ENCODE measurements around the gene FAM72A.
"Not testable (repeated sequence)": the region's sequence is repeated elsewhere in the genome, so short reads cannot be mapped to it uniquely, and the experiment has no call there.

FAM72A gene

GRCh38 chr1:206225386-206225785, 22.7 kb upstream of the FAM72A start:
- not testable (repeated sequence) for H2BK15ac ChIP-seq (ENCODE audit: low read depth, poor library complexity, severe bottlenecking); H3K4ac ChIP-seq (ENCODE audit: low read depth in 1 of 2, low read length in 2 of 2); H3K9me3 ChIP-seq (ENCODE audit: control insufficient read depth, low read length); H2AK5ac ChIP-seq (ENCODE audit: low read length, severe bottlenecking); H4K8ac ChIP-seq (ENCODE audit: low read length); DNase-seq; H3K4me1 ChIP-seq (ENCODE audit: control insufficient read depth, insufficient read depth, low read depth, low read length); H3K14ac ChIP-seq (ENCODE audit: low read length in 2 of 2); H3K4me2 ChIP-seq (ENCODE audit: low read length, poor library complexity, severe bottlenecking); H3K23ac ChIP-seq (ENCODE audit: low read length in 2 of 2); H3K27me3 ChIP-seq (ENCODE audit: control insufficient read depth in 1 of 2, insufficient read depth in 1 of 2, low read length in 2 of 2); H4K91ac ChIP-seq (ENCODE audit: low read length); H3K36me3 ChIP-seq (ENCODE audit: control insufficient read depth in 1 of 2, insufficient read depth in 2 of 2, low read depth in 1 of 2, low read length in 2 of 2); H2BK120ac ChIP-seq (ENCODE audit: low read depth, low read length); H3K4me3 ChIP-seq (ENCODE audit: insufficient read depth in 1 of 2, low read depth in 1 of 2, low read length in 2 of 2); H2BK5ac ChIP-seq (ENCODE audit: low read depth, low read length, poor library complexity, severe bottlenecking); H3K9ac ChIP-seq (ENCODE audit: low read length); H3K18ac ChIP-seq (ENCODE audit: low read depth in 1 of 2, low read length in 2 of 2); H3K79me1 ChIP-seq (replicated peaks; ENCODE audit: low read length, poor library complexity, severe bottlenecking); H3K27ac ChIP-seq (ENCODE audit: low read length, poor library complexity, severe bottlenecking); H2BK12ac ChIP-seq (ENCODE audit: low read length in 2 of 2); H2AFZ ChIP-seq (ENCODE audit: low read depth, low read length)
- 100% methylated on average over 1 of the region's 4 CpGs for WGBS

GRCh38 chr1:206224190-206224776, 21.6 kb upstream of the FAM72A start:
- H3K27me3 ChIP-seq (ENCODE audit: control insufficient read depth in 1 of 2, insufficient read depth in 1 of 2, low read length in 2 of 2); H2BK5ac ChIP-seq (ENCODE audit: low read depth, low read length, poor library complexity, severe bottlenecking); H3K23ac ChIP-seq (ENCODE audit: low read length in 2 of 2); H3K36me3 ChIP-seq (ENCODE audit: control insufficient read depth in 1 of 2, insufficient read depth in 2 of 2, low read depth in 1 of 2, low read length in 2 of 2); H4K8ac ChIP-seq (ENCODE audit: low read length); H2BK12ac ChIP-seq (ENCODE audit: low read length in 2 of 2); H3K18ac ChIP-seq (ENCODE audit: low read depth in 1 of 2, low read length in 2 of 2); H3K9ac ChIP-seq (ENCODE audit: low read length); H3K4me2 ChIP-seq (ENCODE audit: low read length, poor library complexity, severe bottlenecking); H2AK5ac ChIP-seq (ENCODE audit: low read length, severe bottlenecking); H2AFZ ChIP-seq (ENCODE audit: low read depth, low read length); H3K4ac ChIP-seq (ENCODE audit: low read depth in 1 of 2, low read length in 2 of 2); H3K14ac ChIP-seq (ENCODE audit: low read length in 2 of 2); H3K4me3 ChIP-seq (ENCODE audit: insufficient read depth in 1 of 2, low read depth in 1 of 2, low read length in 2 of 2); H3K9me3 ChIP-seq (ENCODE audit: control insufficient read depth, low read length); H4K91ac ChIP-seq (ENCODE audit: low read length); H3K27ac ChIP-seq (ENCODE audit: low read length, poor library complexity, severe bottlenecking); H2BK15ac ChIP-seq (ENCODE audit: low read depth, poor library complexity, severe bottlenecking); H3K4me1 ChIP-seq (ENCODE audit: control insufficient read depth, insufficient read depth, low read depth, low read length); H3K79me1 ChIP-seq (replicated peaks; ENCODE audit: low read length, poor library complexity, severe bottlenecking); H2BK120ac ChIP-seq (ENCODE audit: low read depth, low read length); DNase-seq: not testable (repeated sequence)
- no CpG with 5 or more reads among the region's 6 CpGs for WGBS

GRCh38 chr1:206221585-206221984, 18.9 kb upstream of the FAM72A start:
- not testable (repeated sequence) for H3K36me3 ChIP-seq (ENCODE audit: control insufficient read depth in 1 of 2, insufficient read depth in 2 of 2, low read depth in 1 of 2, low read length in 2 of 2); H2BK12ac ChIP-seq (ENCODE audit: low read length in 2 of 2); H2BK15ac ChIP-seq (ENCODE audit: low read depth, poor library complexity, severe bottlenecking); H2BK120ac ChIP-seq (ENCODE audit: low read depth, low read length); DNase-seq; H3K27me3 ChIP-seq (ENCODE audit: control insufficient read depth in 1 of 2, insufficient read depth in 1 of 2, low read length in 2 of 2); H3K14ac ChIP-seq (ENCODE audit: low read length in 2 of 2); H3K18ac ChIP-seq (ENCODE audit: low read depth in 1 of 2, low read length in 2 of 2); H2AFZ ChIP-seq (ENCODE audit: low read depth, low read length); H3K79me1 ChIP-seq (replicated peaks; ENCODE audit: low read length, poor library complexity, severe bottlenecking); H3K23ac ChIP-seq (ENCODE audit: low read length in 2 of 2); H3K4me3 ChIP-seq (ENCODE audit: insufficient read depth in 1 of 2, low read depth in 1 of 2, low read length in 2 of 2); H3K27ac ChIP-seq (ENCODE audit: low read length, poor library complexity, severe bottlenecking); H2AK5ac ChIP-seq (ENCODE audit: low read length, severe bottlenecking); H3K9ac ChIP-seq (ENCODE audit: low read length); H3K4me1 ChIP-seq (ENCODE audit: control insufficient read depth, insufficient read depth, low read depth, low read length); H3K9me3 ChIP-seq (ENCODE audit: control insufficient read depth, low read length); H3K4ac ChIP-seq (ENCODE audit: low read depth in 1 of 2, low read length in 2 of 2); H2BK5ac ChIP-seq (ENCODE audit: low read depth, low read length, poor library complexity, severe bottlenecking); H4K8ac ChIP-seq (ENCODE audit: low read length); H4K91ac ChIP-seq (ENCODE audit: low read length); H3K4me2 ChIP-seq (ENCODE audit: low read length, poor library complexity, severe bottlenecking)
- no CpG with 5 or more reads among the region's 4 CpGs for WGBS

GRCh38 chr1:206220332-206221000, 17.8 kb upstream of the FAM72A start:
- not testable (repeated sequence) for H4K8ac ChIP-seq (ENCODE audit: low read length); H2AFZ ChIP-seq (ENCODE audit: low read depth, low read length)
- no CpG with 5 or more reads among the region's 4 CpGs for WGBS

More at GRCh38 chr1:206220332-206221000, 17.8 kb upstream of the FAM72A start:
- not testable (repeated sequence) for DNase-seq; H2BK12ac ChIP-seq (ENCODE audit: low read length in 2 of 2); H3K18ac ChIP-seq (ENCODE audit: low read depth in 1 of 2, low read length in 2 of 2); H3K27me3 ChIP-seq (ENCODE audit: control insufficient read depth in 1 of 2, insufficient read depth in 1 of 2, low read length in 2 of 2); H2BK15ac ChIP-seq (ENCODE audit: low read depth, poor library complexity, severe bottlenecking); H2BK120ac ChIP-seq (ENCODE audit: low read depth, low read length); H3K23ac ChIP-seq (ENCODE audit: low read length in 2 of 2); H2BK5ac ChIP-seq (ENCODE audit: low read depth, low read length, poor library complexity, severe bottlenecking); H4K91ac ChIP-seq (ENCODE audit: low read length); H3K79me1 ChIP-seq (replicated peaks; ENCODE audit: low read length, poor library complexity, severe bottlenecking); H3K9me3 ChIP-seq (ENCODE audit: control insufficient read depth, low read length); H3K4me3 ChIP-seq (ENCODE audit: insufficient read depth in 1 of 2, low read depth in 1 of 2, low read length in 2 of 2); H3K14ac ChIP-seq (ENCODE audit: low read length in 2 of 2); H3K4ac ChIP-seq (ENCODE audit: low read depth in 1 of 2, low read length in 2 of 2); H2AK5ac ChIP-seq (ENCODE audit: low read length, severe bottlenecking); H3K4me1 ChIP-seq (ENCODE audit: control insufficient read depth, insufficient read depth, low read depth, low read length); H3K36me3 ChIP-seq (ENCODE audit: control insufficient read depth in 1 of 2, insufficient read depth in 2 of 2, low read depth in 1 of 2, low read length in 2 of 2)
- H3K9ac ChIP-seq (ENCODE audit: low read length) = peak overlapping the region; percentile 30
- peak overlapping the region; percentile 59 for H3K27ac ChIP-seq (ENCODE audit: low read length, poor library complexity, severe bottlenecking)
- H3K4me2 ChIP-seq (ENCODE audit: low read length, poor library complexity, severe bottlenecking) = peak overlapping the region; percentile 34
